HEK293T (cell line): ENCODE data around the gene WDR1.

ENCODE experiments used
- CTCF ChIA-PET: fragments of 350-600 bp; formaldehyde crosslinking; extraction: SDS; loops from one replicate; lab custom pipeline; 2021; ENCODE audit warnings: antibody characterized with exemption, inconsistent platforms; lab: Yijun Ruan, JAX
- POLR2A ChIA-PET: fragments of 350-600 bp; formaldehyde crosslinking; extraction: SDS; loops from one replicate; lab custom pipeline; 2020; ENCODE audit warnings: antibody characterized with exemption, inconsistent platforms; lab: Yijun Ruan, JAX
- DNase-seq: peaks from one replicate; pipeline ENCODE4 v3.0.0; 2012; ENCODE audit warnings: mixed read lengths; ENCODE audit errors: extremely low spot score
- ARNT ChIP-seq: fragments of 450-650 bp; IDR thresholded peaks from 2 replicates; pipeline ENCODE4 v1.6.1; 2017; ENCODE audit warnings: mild to moderate bottlenecking
- BHLHE40 ChIP-seq: fragments of 450-650 bp; IDR thresholded peaks from 2 replicates; pipeline ENCODE4 v1.6.1; 2016; ENCODE audit warnings: mild to moderate bottlenecking, moderate library complexity, borderline replicate concordance
- CTBP1 ChIP-seq: fragments of 450-650 bp; IDR thresholded peaks from 2 replicates; pipeline ENCODE4 v1.6.1; 2016; ENCODE audit warnings: borderline replicate concordance
- ELF4 ChIP-seq: fragments of 450-650 bp; IDR thresholded peaks from 2 replicates; pipeline ENCODE4 v1.6.1; 2017; ENCODE audit warnings: antibody characterized with exemption
- FOXA1 ChIP-seq: fragments of 450-650 bp; IDR thresholded peaks from 2 replicates; pipeline ENCODE4 v1.6.1; 2016; ENCODE audit warnings: mild to moderate bottlenecking
- FOXK2 ChIP-seq: fragments of 450-650 bp; IDR thresholded peaks from 2 replicates; pipeline ENCODE4 v1.6.1; 2016; ENCODE audit warnings: mild to moderate bottlenecking
- FOXM1 ChIP-seq: fragments of 450-650 bp; IDR thresholded peaks from 2 replicates; pipeline ENCODE4 v1.6.1; 2017; ENCODE audit warnings: mild to moderate bottlenecking, borderline replicate concordance
- HDGF ChIP-seq: fragments of 450-650 bp; IDR thresholded peaks from 2 replicates; pipeline ENCODE4 v1.6.1; 2017; ENCODE audit warnings: antibody characterized with exemption, borderline replicate concordance
- L3MBTL2 ChIP-seq: fragments of 450-650 bp; conservative IDR thresholded peaks from 2 replicates; pipeline ENCODE4 v1.6.1; 2016; ENCODE audit warnings: mild to moderate bottlenecking
- LEF1 ChIP-seq: fragments of 450-650 bp; IDR thresholded peaks from 2 replicates; pipeline ENCODE4 v1.6.1; 2017; ENCODE audit warnings: mild to moderate bottlenecking, borderline replicate concordance
- NFRKB ChIP-seq: fragments of 450-650 bp; IDR thresholded peaks from 2 replicates; pipeline ENCODE4 v1.6.1; 2016; ENCODE audit warnings: mild to moderate bottlenecking, moderate library complexity
- SP1 ChIP-seq: fragments of 450-650 bp; IDR thresholded peaks from 2 replicates; pipeline ENCODE4 v1.6.1; 2017
- SUZ12 ChIP-seq: fragments of 450-650 bp; IDR thresholded peaks from 2 replicates; pipeline ENCODE4 v1.6.1; 2016; ENCODE audit warnings: mild to moderate bottlenecking
- TARDBP ChIP-seq: fragments of 450-650 bp; IDR thresholded peaks from 2 replicates; pipeline ENCODE4 v1.6.1; 2016
- ZNF384 ChIP-seq: fragments of 450-650 bp; IDR thresholded peaks from 2 replicates; pipeline ENCODE4 v1.6.1; 2016
- TF ChIP-seq, protein P1 (sequence below): fragments of 450-650 bp; IDR thresholded peaks from 2 replicates; pipeline ENCODE4 v1.6.1; 2016

Gene WDR1

DNA sequence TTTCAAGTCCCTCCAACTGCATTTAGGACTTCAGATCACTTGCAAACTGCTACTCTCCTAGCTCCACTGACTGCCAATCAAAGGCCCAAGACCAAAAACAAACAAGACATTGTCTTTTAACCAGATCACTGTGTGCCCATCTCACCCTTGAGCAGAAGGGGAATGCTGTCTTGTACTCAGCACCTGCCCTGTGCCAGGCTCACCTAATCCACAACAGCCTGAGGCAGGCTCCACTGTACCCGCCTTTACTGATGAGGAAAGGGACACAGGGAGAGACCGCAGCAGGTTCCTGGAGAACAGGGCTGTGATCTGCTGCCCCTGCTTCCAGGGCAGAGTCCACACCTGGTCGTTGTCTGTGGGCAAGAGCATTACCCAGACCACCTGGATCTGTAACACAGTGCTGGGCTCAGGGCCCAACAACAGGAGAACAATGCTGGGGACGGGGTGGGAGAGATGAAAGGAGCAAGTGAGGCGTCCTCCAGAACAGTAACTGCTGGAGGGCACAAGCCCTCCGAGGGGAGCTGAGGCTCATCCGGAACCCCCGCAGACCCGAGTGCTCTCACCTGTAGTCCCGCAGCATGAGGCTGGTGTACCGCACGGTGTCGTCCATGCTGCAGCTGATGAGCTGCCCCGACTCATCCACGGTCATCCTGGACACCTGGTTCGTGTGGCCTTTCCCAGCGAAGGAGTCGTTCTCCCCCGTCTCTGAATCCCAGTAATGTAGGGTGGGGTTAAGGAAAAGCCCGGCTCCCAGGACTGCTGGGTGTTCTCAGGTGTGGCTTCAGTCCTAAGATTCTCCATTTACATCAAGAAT, 33.9 kb downstream of the WDR1 start:
- POLR2A ChIA-PET = no interaction called here
- CTCF ChIA-PET = no interaction called here
- TF ChIP-seq FOXA1 = no peak
- no peak for TF ChIP-seq HDGF
- no peak for TF ChIP-seq CTBP1
- no peak for TF ChIP-seq BHLHE40
- no peak for TF ChIP-seq SP1
- no peak for TF ChIP-seq TARDBP
- no peak for TF ChIP-seq ARNT
- TF ChIP-seq LEF1 = no peak
- no peak for TF ChIP-seq ELF4
- TF ChIP-seq L3MBTL2 = no peak
- TF ChIP-seq, protein P1, sequence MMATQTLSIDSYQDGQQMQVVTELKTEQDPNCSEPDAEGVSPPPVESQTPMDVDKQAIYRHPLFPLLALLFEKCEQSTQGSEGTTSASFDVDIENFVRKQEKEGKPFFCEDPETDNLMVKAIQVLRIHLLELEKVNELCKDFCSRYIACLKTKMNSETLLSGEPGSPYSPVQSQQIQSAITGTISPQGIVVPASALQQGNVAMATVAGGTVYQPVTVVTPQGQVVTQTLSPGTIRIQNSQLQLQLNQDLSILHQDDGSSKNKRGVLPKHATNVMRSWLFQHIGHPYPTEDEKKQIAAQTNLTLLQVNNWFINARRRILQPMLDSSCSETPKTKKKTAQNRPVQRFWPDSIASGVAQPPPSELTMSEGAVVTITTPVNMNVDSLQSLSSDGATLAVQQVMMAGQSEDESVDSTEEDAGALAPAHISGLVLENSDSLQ = no peak
- no peak for TF ChIP-seq SUZ12
- TF ChIP-seq NFRKB = no peak
- no peak for TF ChIP-seq FOXK2
- no peak for TF ChIP-seq FOXM1
- no peak for TF ChIP-seq ZNF384
- DNase-seq = no peak

DNA sequence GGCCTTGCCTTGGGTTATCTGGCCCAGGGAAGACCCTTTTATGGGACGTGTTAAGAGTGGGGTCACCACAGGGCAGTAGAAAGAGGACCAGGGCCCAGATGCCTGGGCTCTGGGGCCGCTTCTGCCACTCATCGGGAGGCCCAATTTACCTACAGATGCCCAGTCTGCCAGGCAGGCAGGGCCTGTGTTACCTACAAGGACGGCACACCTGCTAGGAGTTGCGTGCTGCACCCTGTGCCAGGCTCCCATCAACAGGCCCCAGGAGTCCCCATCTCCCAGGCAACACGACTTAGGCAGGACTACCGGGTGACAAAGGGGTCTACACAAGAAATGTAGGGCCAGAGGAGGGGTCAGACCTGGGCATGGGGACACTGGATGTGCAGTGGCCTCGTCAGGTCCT, 34.6 kb downstream of the WDR1 start:
- CTCF ChIA-PET = no interaction called here
- no peak for TF ChIP-seq SUZ12
- TF ChIP-seq HDGF = no peak
- no peak for TF ChIP-seq FOXA1
- no peak for TF ChIP-seq ELF4
- TF ChIP-seq BHLHE40 = no peak
- TF ChIP-seq L3MBTL2 = no peak
- TF ChIP-seq, protein P1 = no peak
- no peak for TF ChIP-seq ZNF384
- no peak for TF ChIP-seq FOXM1
- TF ChIP-seq LEF1 = no peak
- TF ChIP-seq FOXK2 = no peak
- POLR2A ChIA-PET = no interaction called here
- no peak for DNase-seq

DNA sequence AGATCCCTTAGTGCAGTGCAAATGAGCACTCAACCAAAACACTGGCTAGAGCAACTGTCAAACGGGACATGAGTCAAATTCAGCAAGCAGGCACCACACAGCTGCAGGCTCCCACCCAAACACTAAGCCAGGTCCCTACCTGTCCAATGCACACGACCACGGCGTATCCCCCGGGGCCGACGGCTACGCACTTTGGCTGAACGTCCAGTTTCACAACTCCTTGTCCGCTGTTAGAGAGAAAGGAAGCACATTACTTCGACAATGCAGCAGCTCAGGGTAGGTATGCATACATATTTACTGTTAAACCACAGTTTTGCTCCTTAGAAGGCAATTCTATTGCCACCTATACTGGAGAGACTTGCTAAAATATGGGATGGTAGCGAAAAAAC, 35.4 kb downstream of the WDR1 start:
- ChIA-PET CTCF (no interaction called here), POLR2A (no interaction called here)
- no peak for TF ChIP-seq NFRKB
- no peak for TF ChIP-seq SUZ12
- no peak for TF ChIP-seq ZNF384
- no peak for TF ChIP-seq CTBP1
- TF ChIP-seq SP1 = no peak
- no peak for TF ChIP-seq BHLHE40
- TF ChIP-seq HDGF = no peak
- no peak for TF ChIP-seq L3MBTL2
- TF ChIP-seq ELF4 = no peak
- no peak for TF ChIP-seq FOXK2
- TF ChIP-seq ARNT = no peak
- no peak for TF ChIP-seq TARDBP
- TF ChIP-seq LEF1 = no peak
- no peak for TF ChIP-seq FOXM1
- TF ChIP-seq, protein P1 = no peak
- no peak for TF ChIP-seq FOXA1
- no peak for DNase-seq

DNA sequence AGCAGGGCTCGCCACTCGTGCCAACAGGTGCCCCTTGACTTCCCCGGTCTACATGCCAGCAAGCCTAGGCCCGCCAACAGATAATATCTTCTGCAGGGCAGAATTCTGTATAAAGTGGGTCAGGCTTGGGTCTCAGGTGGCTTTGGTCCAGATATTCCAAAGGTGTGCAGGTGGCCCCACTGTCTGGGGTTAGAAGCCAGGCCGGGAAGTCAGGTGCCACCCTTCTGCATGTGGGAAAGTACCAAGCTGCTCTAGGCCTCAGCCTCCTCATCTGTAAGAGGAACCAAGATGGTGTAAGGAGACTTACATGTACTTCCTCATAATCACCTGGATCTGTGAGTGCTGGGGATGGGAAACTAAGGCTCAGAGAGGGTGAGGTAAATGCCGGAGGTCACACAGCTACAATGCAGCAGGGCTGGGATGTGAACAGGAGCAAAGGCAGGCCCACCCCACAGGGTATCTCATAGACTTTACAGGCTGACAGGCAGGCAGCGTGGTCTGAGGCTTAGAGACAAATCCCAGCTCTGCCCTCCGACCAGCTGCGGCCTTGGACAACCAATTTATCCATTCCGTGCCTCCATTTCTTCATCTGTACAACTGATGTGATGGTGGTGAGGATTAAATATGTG, 35.9 kb downstream of the WDR1 start:
- POLR2A ChIA-PET = no interaction called here
- TF ChIP-seq FOXA1 = no peak
- TF ChIP-seq FOXM1 = no peak
- no peak for TF ChIP-seq LEF1
- no peak for TF ChIP-seq ARNT
- no peak for TF ChIP-seq ELF4
- no peak for TF ChIP-seq HDGF
- TF ChIP-seq, protein P1 = no peak
- TF ChIP-seq ZNF384 = no peak
- TF ChIP-seq SP1 = no peak
- TF ChIP-seq CTBP1 = no peak
- no peak for TF ChIP-seq SUZ12
- TF ChIP-seq FOXK2 = no peak
- no peak for TF ChIP-seq BHLHE40
- no peak for TF ChIP-seq TARDBP
- no peak for TF ChIP-seq NFRKB
- TF ChIP-seq L3MBTL2 = no peak
- no peak for DNase-seq
- CTCF ChIA-PET = no interaction called here

DNA sequence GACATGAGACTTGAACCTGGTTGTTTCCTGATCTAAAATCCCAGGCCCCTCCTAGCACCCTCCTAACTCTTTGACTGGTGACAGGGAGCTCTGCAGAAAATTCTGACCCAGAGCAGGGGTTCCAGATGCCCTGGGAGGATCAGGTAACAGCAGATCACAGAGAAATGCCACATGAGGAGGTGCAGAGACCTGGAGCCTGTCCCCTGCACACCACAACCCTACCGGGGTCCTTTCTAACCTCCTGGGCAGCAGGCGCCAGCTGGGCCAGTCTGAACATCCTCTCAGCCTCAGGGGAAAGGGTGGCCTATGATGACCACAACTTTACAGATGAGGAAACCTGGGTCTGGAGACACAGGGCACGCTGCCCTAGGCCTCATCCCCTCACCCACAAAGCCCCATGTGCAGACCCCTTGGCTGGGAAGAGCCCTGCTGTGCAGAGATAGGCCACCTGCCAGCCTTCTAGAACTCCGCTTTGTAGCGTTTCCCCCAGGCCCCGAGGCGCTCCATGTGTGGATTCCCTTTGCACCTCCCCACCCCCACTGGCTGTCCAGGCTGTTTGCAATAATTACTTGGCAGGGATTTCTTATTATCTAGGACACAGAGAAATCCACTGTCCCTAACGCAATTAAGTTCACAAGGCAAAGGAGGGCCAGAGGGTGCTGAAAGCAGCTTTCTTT, 36.5 kb downstream of the WDR1 start:
- CTCF ChIA-PET = no interaction called here
- no peak for DNase-seq
- no peak for TF ChIP-seq FOXM1
- TF ChIP-seq L3MBTL2 = no peak
- TF ChIP-seq FOXK2 = no peak
- POLR2A ChIA-PET = no interaction called here
